Activated T-helper 17 cell treated with anti-CD3 and anti-CD28 coated beads, Interleukin-2, amount 50 U/mL, for 72 hours (primary cell): ENCODE results near the gene PTCD3. TPM values are rescaled to one million over a fixed set of nuclear protein-coding genes. Genes with fewer than 3 reads are reported as not detected.
A peak's percentile ranks its signal among the peaks of the same experiment; 100 is the strongest.

ENCODE experiments used
- ATAC-seq: fragments of 150-1000 bp; cut with Tn5 transposase; replicated peaks from 2 replicates; pipeline ENCODE4 v1.10.0; 2021; ENCODE audit warnings: mild to moderate bottlenecking, moderate library complexity
- H3K27ac Mint-ChIP-seq: one replicate; pipeline ENCODE4 v1.8.0; 2022; ENCODE audit warnings: mixed read lengths
- H3K27me3 Mint-ChIP-seq: one replicate; pipeline ENCODE4 v1.8.0; 2022; ENCODE audit warnings: mixed read lengths
- H3K36me3 Mint-ChIP-seq: one replicate; pipeline ENCODE4 v1.8.0; 2022; ENCODE audit warnings: low read depth, mild to moderate bottlenecking, mixed read lengths
- H3K4me1 Mint-ChIP-seq: one replicate; pipeline ENCODE4 v1.8.0; 2022; ENCODE audit warnings: mixed read lengths
- H3K4me3 Mint-ChIP-seq: one replicate; pipeline ENCODE4 v1.8.0; 2022; ENCODE audit warnings: mild to moderate bottlenecking, mixed read lengths
- H3K9me3 Mint-ChIP-seq: one replicate; pipeline ENCODE4 v1.8.0; 2022; ENCODE audit warnings: mixed read lengths
- total RNA-seq, 2 donors: library from RNA; stranded (reverse); gene quantifications; one replicate each; pipeline ENCODE4 v1.2.3, GENCODE V29; 2022

Gene PTCD3
- total RNA-seq, 2 donors from 2014 or later, result 165 to 170 TPM

DNA sequence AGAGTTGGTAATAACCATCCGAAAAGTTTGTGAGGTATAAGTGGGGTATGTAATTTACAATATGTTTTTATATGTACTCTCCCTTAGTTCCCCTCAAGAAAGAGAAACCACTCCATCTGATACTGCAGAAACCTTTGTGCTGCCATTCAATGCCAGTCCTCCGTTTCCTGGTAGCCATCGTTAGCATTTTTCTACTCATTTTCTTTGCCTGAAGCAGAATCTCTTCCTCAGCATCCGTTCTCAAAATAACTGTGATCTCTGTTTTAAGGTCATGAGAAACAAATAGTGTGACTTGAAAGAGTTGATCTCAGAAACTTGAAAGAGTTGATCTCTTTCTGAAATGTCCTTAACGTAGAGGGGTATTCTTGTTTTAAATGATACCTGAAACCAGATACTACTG lies 996 bp downstream of the PTCD3 start:
- no peaks in the 10 kb centered on the region for H3K9me3 Mint-ChIP-seq
- ATAC-seq, result peak; percentile 13
- H3K36me3 Mint-ChIP-seq, result peaks cover 92% of the 10 kb centered on the region

DNA sequence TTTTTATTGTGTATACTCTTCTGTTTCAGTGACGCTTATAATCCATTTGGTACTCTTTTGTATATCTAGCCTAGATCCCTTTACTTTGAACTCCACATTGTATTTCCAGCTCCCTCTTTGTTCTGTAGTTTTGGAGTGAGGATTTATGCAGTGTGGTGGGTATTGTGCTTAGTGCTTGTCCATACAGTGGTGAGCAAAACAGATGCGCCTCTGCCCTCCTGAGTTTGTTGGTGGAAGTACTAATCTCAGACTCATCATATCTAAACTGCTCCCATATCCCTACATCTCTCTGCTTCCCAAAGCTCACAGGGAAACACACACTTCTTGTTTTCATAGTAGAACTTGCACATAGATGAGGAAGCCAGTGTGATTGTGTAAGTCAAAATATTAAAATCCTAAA lies 12.1 kb downstream of the PTCD3 start:
- H3K36me3 Mint-ChIP-seq, result peaks cover 100% of the 10 kb centered on the region

More for the DNA sequence above, 996 bp downstream of the PTCD3 start:
- H3K27me3 Mint-ChIP-seq, result no peaks in the 10 kb centered on the region
- H3K27ac Mint-ChIP-seq, result peak overlapping the region; percentile 99
- peaks cover 44% of the 10 kb centered on the region for H3K4me1 Mint-ChIP-seq
- peak overlapping the region; percentile 90 for H3K4me3 Mint-ChIP-seq

DNA sequence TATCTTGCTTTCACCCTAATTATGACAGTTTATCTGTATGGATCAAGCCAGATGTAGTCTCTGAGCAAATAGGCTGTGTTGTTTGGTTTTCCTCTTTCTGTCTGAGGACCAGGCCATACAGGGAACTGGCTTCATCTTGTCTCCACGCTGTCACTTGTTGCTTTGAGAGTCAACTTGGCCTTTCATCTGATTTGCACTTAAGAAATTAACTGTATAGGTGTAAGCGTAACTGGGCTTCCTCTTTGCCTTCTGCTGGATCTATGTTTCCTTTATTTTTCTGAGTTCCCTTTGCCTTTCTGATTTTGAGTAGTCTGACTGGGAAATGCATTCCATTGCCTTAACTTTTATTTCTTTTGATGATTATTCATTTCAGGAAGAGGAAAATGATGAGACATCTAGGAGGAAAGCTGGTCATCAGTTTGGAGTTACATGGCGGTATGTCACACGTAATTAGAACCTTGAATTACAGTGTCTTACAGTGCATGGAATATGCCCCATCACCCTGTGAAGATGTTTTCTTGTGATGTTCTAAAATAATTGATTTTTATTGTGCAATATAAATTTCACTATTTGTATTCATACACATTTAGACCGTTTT lies 17.4 kb downstream of the PTCD3 start:
- Mint-ChIP-seq H3K36me3 (peaks cover 100% of the 10 kb centered on the region), H3K27me3 (no peaks in the 10 kb centered on the region), H3K9me3 (no peaks in the 10 kb centered on the region), H3K4me1 (no peaks in the 10 kb centered on the region), H3K4me3 (no peak overlapping the region), H3K27ac (no peak overlapping the region)
- no peak for ATAC-seq

More for the DNA sequence above, 12.1 kb downstream of the PTCD3 start:
- no peaks in the 10 kb centered on the region for H3K4me1 Mint-ChIP-seq
- H3K27me3 Mint-ChIP-seq, result no peaks in the 10 kb centered on the region
- no peak for ATAC-seq
- H3K4me3 Mint-ChIP-seq, result no peak overlapping the region
- no peaks in the 10 kb centered on the region for H3K9me3 Mint-ChIP-seq
- no peak overlapping the region for H3K27ac Mint-ChIP-seq

DNA sequence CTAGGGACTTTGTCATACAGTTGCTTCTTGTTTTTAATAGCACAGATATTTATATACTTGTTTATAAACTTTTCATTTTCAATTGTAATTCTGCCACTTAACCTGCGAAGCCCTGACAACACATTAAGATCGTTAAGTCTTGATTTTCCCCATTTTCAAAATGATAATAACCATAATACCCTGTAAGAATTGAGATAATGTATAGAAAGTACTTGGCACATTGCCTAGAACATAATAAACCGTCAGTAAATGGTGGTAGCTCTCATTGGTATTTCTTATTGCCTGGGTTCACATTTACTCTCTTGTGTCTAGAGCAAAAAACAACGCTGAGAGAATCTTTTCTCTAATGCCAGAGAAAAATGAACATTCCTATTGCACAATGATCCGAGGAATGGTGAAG lies 18.6 kb downstream of the PTCD3 start:
- ATAC-seq, result no peak
- Mint-ChIP-seq H3K9me3 (no peaks in the 10 kb centered on the region), H3K4me3 (no peak overlapping the region), H3K27ac (peak overlapping the region; percentile 30), H3K4me1 (no peaks in the 10 kb centered on the region), H3K27me3 (no peaks in the 10 kb centered on the region), H3K36me3 (peaks cover 100% of the 10 kb centered on the region)

DNA sequence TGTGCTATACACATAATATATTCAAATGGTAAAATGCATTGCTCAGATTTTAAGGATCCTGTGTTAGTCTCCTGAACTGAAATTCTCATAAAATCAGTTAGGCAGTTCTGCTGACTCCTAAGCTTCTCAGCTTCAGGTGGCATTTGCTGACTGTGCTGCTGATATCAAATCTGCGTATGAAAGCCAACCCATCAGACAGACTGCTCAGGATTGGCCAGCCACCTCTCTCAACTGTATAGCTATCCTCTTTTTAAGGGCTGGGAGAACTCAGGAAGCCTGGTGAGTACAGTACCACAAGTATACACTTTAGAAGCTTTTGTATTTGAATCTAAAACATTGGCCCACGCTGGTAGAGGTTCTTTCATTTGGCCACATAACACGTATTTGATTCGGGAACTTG lies 28.7 kb downstream of the PTCD3 start:
- Mint-ChIP-seq H3K4me1 (peaks cover 19% of the 10 kb centered on the region), H3K27ac (no peak overlapping the region), H3K4me3 (no peak overlapping the region), H3K9me3 (no peaks in the 10 kb centered on the region), H3K27me3 (no peaks in the 10 kb centered on the region), H3K36me3 (peaks cover 100% of the 10 kb centered on the region)
- no peak for ATAC-seq

DNA sequence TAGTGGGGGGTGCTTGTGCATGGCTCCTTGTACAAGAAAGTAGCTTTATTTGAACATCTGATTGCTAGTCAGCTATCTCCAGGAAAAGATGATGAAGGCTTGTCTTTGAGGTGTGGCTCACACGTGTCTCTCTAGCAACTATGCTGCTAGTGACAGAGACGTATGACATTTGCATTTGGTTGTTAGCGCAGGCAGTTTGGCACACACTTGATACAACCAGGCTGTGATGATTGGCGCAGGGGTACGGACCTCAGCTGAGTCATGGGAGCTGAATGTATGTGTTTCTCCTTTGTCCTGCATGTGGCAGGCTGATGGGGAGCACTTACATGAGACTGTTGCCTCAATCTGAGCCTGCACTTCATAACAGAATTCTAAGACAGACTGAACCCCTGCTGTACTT lies 29.6 kb downstream of the PTCD3 start:
- Mint-ChIP-seq H3K27ac (peak overlapping the region; percentile 18), H3K9me3 (no peaks in the 10 kb centered on the region), H3K4me3 (no peak overlapping the region), H3K36me3 (peaks cover 100% of the 10 kb centered on the region), H3K27me3 (no peaks in the 10 kb centered on the region), H3K4me1 (peaks cover 26% of the 10 kb centered on the region)
- no peak for ATAC-seq

DNA sequence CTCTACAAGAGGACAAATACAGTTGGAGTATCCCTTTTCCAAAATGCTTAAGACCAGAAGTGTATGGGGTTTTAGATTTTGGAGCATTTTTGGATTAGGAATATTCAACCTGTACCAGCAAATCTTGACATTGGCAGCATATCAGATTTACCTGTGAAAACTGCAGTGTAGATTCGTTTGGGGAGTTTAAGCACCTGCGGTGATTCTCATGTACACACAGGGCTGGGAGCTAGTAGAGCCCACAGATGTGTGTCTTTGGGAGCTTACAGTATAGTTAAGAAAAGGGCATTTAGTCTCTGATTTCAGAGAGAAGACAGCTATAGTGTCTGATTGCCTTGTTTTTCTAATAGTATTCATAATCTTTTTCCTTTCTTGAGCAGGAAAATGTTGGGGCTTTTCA lies 30.1 kb downstream of the PTCD3 start:
- peaks cover 100% of the 10 kb centered on the region for H3K36me3 Mint-ChIP-seq
- no peak overlapping the region for H3K4me3 Mint-ChIP-seq
- ATAC-seq, result no peak
- H3K4me1 Mint-ChIP-seq, result peaks cover 26% of the 10 kb centered on the region
- peak overlapping the region; percentile 18 for H3K27ac Mint-ChIP-seq
- no peaks in the 10 kb centered on the region for H3K27me3 Mint-ChIP-seq
- H3K9me3 Mint-ChIP-seq, result no peaks in the 10 kb centered on the region

DNA sequence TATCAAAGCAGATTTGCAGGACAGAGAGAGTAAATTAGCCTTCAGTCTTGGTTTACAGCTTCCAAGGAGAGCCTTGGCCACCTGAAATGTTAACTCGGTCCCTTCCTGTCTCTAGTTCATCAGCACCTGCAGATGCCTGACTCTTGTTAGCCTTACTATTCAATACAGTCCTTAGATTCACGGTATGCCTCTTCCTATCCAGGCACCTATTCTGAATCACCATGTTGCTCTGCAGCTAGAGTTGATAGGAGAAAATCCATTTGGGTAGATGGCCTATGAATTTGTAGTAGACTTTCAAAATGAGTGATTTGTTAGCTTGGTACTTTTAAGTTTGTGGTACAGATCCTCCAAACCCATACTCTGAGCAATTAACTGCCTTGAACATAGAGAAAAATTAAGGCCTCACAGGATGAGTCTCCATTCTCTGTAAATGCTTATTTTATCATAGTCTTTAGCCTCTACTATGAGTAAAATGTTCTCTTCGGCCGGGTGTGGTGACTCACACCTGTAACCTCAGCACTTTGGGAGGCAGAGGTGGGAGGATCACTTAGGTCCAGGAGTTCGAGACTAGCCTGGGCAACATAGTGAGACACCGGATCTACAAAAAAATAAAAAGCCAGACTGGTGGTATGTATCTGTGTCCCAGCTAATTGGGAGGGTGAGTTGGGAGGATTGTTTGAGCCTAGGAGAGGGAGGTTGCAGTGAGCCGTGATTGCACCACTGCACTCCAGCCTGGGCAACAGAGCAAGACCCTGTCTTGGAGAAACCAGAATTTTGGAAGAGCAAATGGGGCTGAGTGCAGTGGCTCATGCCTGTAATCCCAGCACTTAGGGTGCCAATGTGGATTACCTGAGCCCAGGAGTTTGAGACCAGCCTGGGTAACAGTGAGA lies 32.9 kb downstream of the PTCD3 start:
- Mint-ChIP-seq H3K4me1 (peaks cover 26% of the 10 kb centered on the region), H3K27me3 (no peaks in the 10 kb centered on the region), H3K27ac (peak overlapping the region; percentile 91), H3K4me3 (peak overlapping the region; percentile 59), H3K36me3 (peaks cover 98% of the 10 kb centered on the region), H3K9me3 (no peaks in the 10 kb centered on the region)
- peak; percentile 82 for ATAC-seq

DNA sequence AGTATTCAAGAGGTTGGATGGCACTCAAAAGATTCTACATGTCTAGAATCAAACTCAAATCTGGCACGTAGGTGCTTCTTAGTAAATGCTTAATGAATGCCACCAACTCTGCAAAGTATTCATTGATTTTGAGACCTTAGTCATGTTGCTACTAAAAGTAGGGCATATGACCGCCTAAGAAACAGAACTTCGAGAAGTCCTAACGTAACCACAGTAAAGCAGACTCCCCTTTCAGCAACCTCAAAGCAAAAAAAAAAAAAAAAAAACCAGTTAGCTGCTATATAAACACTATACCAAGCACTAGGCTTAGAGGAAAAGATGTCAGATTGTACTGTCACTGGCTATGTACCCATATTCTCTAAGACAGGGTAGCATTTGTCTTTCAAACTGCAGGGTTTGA lies 33.9 kb downstream of the PTCD3 start:
- peaks cover 98% of the 10 kb centered on the region for H3K36me3 Mint-ChIP-seq
- H3K4me3 Mint-ChIP-seq, result peak overlapping the region; percentile 59
- peak overlapping the region; percentile 91 for H3K27ac Mint-ChIP-seq

DNA sequence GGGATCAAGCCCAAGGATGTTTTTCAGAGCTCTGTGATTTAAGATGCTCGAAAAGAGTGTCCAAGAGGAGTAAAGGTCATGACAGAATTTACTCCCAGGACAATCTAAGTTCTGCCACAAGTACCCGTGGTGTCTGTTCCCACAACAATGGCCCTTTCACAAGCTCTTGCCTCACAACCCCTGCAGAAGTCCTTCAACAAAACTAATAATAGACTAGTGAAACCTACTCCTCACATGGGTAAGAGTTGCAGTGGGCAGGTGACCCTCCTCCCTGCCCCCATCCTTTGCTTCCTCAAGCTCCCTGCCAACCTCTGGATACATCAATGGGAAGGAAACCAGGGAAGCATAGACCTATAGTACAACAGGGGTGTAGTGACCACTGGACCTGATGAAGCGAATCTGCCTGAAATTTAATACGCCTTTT lies 34.9 kb downstream of the PTCD3 start:
- H3K4me3 Mint-ChIP-seq, result no peak overlapping the region
- H3K36me3 Mint-ChIP-seq, result peaks cover 98% of the 10 kb centered on the region
- ATAC-seq, result no peak
- H3K4me1 Mint-ChIP-seq, result peaks cover 26% of the 10 kb centered on the region
- H3K9me3 Mint-ChIP-seq, result no peaks in the 10 kb centered on the region
- H3K27me3 Mint-ChIP-seq, result no peaks in the 10 kb centered on the region
- peak overlapping the region; percentile 59 for H3K27ac Mint-ChIP-seq

More for the DNA sequence above, 33.9 kb downstream of the PTCD3 start:
- H3K9me3 Mint-ChIP-seq, result no peaks in the 10 kb centered on the region
- peak; percentile 67 for ATAC-seq
- H3K27me3 Mint-ChIP-seq, result no peaks in the 10 kb centered on the region
- peaks cover 26% of the 10 kb centered on the region for H3K4me1 Mint-ChIP-seq

DNA sequence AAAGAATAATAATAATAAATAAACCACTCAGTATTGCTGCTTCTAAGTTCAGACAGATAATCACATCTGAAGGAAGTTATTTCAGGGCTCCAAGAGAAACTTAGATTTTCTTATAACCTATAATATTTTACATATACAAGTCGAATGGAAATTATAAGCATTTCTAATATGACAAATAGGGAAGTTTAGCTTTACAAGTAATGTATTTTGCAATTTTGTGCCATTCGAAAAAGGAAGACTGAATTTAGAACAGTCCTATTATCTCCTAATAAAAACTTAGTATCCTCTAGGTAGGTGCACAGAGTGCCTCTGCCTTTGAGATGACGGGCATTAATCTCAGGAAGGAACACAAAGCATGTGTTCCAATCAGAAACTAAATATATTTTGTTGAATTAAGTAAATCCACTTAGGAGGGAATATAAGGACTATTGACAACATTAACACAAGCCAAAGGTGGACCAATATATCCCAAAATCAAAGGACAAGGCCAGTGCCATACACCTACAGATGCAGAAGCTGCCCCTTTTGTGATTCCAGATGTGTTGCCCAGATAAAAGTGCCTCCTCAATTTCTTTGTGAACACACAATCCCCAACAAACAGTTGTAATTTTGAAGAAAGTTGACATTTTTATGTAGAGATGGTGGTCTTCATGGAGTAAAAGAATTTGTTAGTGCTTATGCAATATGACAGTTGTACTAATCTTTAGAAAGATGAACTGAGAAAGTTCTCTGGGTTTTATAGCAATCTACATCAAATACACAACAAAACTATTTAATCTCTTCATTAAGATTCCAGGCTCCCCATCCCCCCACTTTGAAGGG lies 36.6 kb downstream of the PTCD3 start:
- peaks cover 27% of the 10 kb centered on the region for H3K4me1 Mint-ChIP-seq
- no peak overlapping the region for H3K4me3 Mint-ChIP-seq
- no peaks in the 10 kb centered on the region for H3K27me3 Mint-ChIP-seq
- H3K36me3 Mint-ChIP-seq, result peaks cover 97% of the 10 kb centered on the region
- H3K9me3 Mint-ChIP-seq, result no peaks in the 10 kb centered on the region
- no peak overlapping the region for H3K27ac Mint-ChIP-seq
- no peak for ATAC-seq

DNA sequence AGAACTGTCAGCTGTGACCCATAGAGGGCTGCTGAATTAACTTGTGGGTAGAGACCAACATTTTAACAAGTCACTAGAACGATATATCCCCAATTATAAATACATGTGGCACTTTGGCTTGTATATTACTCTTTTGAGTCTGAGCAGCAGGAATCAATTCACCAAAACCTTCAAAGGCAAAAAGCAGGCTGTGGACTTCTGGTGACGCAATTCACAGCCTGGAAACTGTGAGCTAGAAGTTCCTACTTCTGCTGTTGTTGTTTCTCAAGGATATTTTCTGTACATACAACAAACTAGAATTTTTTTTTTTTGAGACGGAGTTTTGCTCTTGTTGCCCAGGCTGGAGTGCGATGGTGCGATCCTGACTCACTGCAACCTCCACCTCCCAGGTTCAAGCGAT lies 37.3 kb downstream of the PTCD3 start:
- no peak overlapping the region for H3K4me3 Mint-ChIP-seq
- H3K9me3 Mint-ChIP-seq, result no peaks in the 10 kb centered on the region
- no peak for ATAC-seq
- H3K27me3 Mint-ChIP-seq, result no peaks in the 10 kb centered on the region
- H3K4me1 Mint-ChIP-seq, result peaks cover 26% of the 10 kb centered on the region
- peaks cover 97% of the 10 kb centered on the region for H3K36me3 Mint-ChIP-seq
- no peak overlapping the region for H3K27ac Mint-ChIP-seq

DNA sequence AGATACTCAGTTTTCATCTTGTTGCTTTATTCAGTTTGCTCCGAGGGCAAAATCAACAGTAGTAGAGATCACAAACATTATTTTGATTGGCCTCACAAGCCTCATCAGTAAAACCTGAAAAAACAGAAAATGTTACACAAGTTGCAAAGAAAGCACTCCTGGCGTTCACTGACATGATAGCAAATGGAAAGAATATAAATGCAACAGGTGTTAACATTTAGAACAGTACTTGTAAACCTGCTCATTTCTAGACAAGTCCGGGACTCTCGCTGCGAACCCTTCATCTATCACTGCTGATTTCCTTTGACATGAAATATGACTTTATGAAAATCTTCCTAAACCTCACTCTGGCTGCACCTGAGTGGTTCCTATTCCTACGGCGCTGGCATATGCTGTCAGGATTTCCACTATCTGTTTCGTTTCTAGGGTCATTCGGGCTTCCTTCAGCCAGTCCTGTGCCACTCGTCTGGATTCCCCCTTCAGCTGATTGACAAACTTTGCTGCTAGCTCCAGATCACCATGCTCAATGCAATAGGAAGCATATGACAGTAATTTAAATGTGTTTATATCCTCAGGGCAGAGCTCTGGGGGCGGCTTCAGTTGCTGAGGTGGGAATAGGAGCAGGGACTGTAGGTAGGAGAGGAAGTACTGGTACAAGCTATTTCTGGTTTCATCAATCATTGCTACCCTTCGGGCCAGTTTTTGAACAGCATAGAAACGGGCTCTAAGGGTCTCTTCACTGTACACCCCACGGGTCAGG lies 38.1 kb downstream of the PTCD3 start:
- Mint-ChIP-seq H3K36me3 (peaks cover 97% of the 10 kb centered on the region), H3K27me3 (no peaks in the 10 kb centered on the region), H3K4me1 (peaks cover 23% of the 10 kb centered on the region), H3K9me3 (no peaks in the 10 kb centered on the region), H3K27ac (no peak overlapping the region), H3K4me3 (no peak overlapping the region)
- ATAC-seq, result no peak

DNA sequence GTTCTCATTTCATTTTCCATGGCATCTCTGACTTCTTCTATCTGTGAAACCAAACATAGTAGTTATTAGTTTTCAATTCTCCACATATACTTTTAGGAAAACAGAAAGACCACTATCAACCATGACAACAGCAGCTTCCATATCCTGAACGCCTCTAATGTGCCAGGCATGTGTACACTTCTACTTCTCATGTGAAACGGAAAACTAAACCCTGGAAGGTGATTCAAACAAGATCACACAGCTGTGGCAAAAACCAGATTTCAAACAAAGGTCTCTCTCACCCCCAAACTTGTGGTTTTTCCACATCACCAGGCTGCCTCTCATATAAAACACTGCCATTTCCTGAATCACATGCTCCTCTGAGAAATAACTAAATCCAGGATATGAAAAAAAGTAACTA lies 41.8 kb downstream of the PTCD3 start:
- H3K9me3 Mint-ChIP-seq, result no peaks in the 10 kb centered on the region
- peaks cover 99% of the 10 kb centered on the region for H3K36me3 Mint-ChIP-seq
- peak; percentile 74 for ATAC-seq
- H3K27me3 Mint-ChIP-seq, result no peaks in the 10 kb centered on the region
- peak overlapping the region; percentile 49 for H3K27ac Mint-ChIP-seq
- H3K4me3 Mint-ChIP-seq, result no peak overlapping the region
- H3K4me1 Mint-ChIP-seq, result peaks cover 10% of the 10 kb centered on the region
